HCT116 (cell line): ENCODE data around the gene WASHC3. TPM values are rescaled to one million over a fixed set of nuclear protein-coding genes. Genes with fewer than 3 reads are reported as not detected.

ENCODE experiments used
- ATAC-seq: fragments of 200-7000 bp; cut with Tn5 transposase; 2 replicates; pipeline ENCODE4 v1.9.1; 2020; ENCODE audit warnings: mild to moderate bottlenecking, moderate library complexity
- BruUV-seq: library from RNA; stranded (reverse); fragments of 400-500 nt; replicated peaks from 2 replicates; lab custom pipeline; 2021; lab: Mats Ljungman, UMichigan
- CTCF ChIA-PET: fragments of 300-600 bp; sonication (Branson Sonifier 250); formaldehyde crosslinking; loops from one replicate; lab custom pipeline; 2021; ENCODE audit warnings: antibody characterized with exemption; lab: Charles Lee
- POLR2A ChIA-PET: fragments of 300-600, 350-600 bp; sonication (Branson Sonifier 250); formaldehyde crosslinking; loops from one replicate; lab custom pipeline; 2021; ENCODE audit warnings: antibody characterized with exemption; lab: Charles Lee
- RAD21 ChIA-PET, 2 experiments: fragments of 300-600 bp; sonication (Branson Sonifier 250); formaldehyde crosslinking; loops; one replicate each; lab custom pipeline; 2023; ENCODE audit warnings: low total read pairs in 2 of 2; ENCODE audit not compliant: uncharacterized antibody in 2 of 2, unreplicated experiment in 2 of 2, low non-redundant PET in 1 of 2; lab: Charles Lee
- DNase-seq: peaks from one replicate; pipeline ENCODE4 v3.0.0-alpha.2; 2010; ENCODE audit warnings: low read depth, low spot score
- H2AFZ ChIP-seq: fragments of 200-600 bp; shearing (Covaris generic), sonication (generic); 2 replicates; pipeline ENCODE4 v1.6.1; 2017; ENCODE audit warnings: low read depth, mixed run types, mixed read lengths, antibody characterized with exemption, low read length; ENCODE audit not compliant: poor library complexity, severe bottlenecking
- H3K27ac ChIP-seq: 2 replicates; pipeline ENCODE4 v1.5.1; 2012; ENCODE audit warnings: low read depth, low read length
- H3K27me3 ChIP-seq: fragments of 200-600 bp; sonication (generic); 2 replicates; pipeline ENCODE4 v1.6.1; 2016; ENCODE audit warnings: mixed run types, low read length, mixed read lengths; ENCODE audit not compliant: insufficient read depth
- H3K36me3 ChIP-seq, 2 experiments: fragments of 200-500 bp in 1 of 2; fragments of 200-600 bp in 1 of 2; sonication (Bioruptor generic) in 1 of 2; sonication (generic) in 1 of 2; 2 replicates each; pipeline versions ENCODE4 v1.5.1 to v1.6.1; 2014 to 2016; ENCODE audit warnings: low read length in 2 of 2, inconsistent platforms in 1 of 2, mixed read lengths in 1 of 2, mixed run types in 1 of 2; ENCODE audit not compliant: insufficient read depth in 2 of 2, control insufficient read depth in 1 of 2
- H3K4me1 ChIP-seq, 2 experiments: fragments of 200-600 bp in 1 of 2; sonication (generic) in 1 of 2; 2 replicates each; pipeline versions ENCODE4 v1.5.1 to v1.6.1; 2012 to 2017; ENCODE audit warnings: low read length in 2 of 2, inconsistent platforms in 1 of 2, mild to moderate bottlenecking in 1 of 2, mixed read lengths in 1 of 2, mixed run types in 1 of 2, moderate library complexity in 1 of 2; ENCODE audit not compliant: insufficient read depth in 2 of 2, control insufficient read depth in 1 of 2
- H3K4me2 ChIP-seq: fragments of 200-600 bp; sonication (generic); 2 replicates; pipeline ENCODE4 v1.6.1; 2017; ENCODE audit warnings: mixed run types, low read length, mixed read lengths
- H3K4me3 ChIP-seq, 2 experiments: fragments of 200-600 bp in 1 of 2; sonication (generic) in 1 of 2; replicated peaks in 1 of 2; 2 replicates each; pipeline ENCODE4 v1.5.1; 2011 to 2016; ENCODE audit warnings: low read length in 2 of 2, control low read depth in 1 of 2, low read depth in 1 of 2, mild to moderate bottlenecking in 1 of 2, mixed read lengths in 1 of 2, mixed run types in 1 of 2
- H3K79me2 ChIP-seq: fragments of 200-600 bp; sonication (generic); 2 replicates; pipeline ENCODE4 v1.6.1; 2017; ENCODE audit warnings: mild to moderate bottlenecking, mixed run types, low read length, moderate library complexity, mixed read lengths; ENCODE audit not compliant: insufficient read depth
- H3K9ac ChIP-seq: fragments of 200-600 bp; sonication (generic); 2 replicates; pipeline ENCODE4 v1.6.1; 2016; ENCODE audit warnings: low read length, mixed read lengths
- H3K9me2 ChIP-seq: fragments of 200-600 bp; sonication (generic), shearing (Covaris generic); 2 replicates; pipeline ENCODE4 v1.6.1; 2017; ENCODE audit warnings: mixed run types, mild to moderate bottlenecking, moderate library complexity; ENCODE audit not compliant: insufficient read depth
- H3K9me3 ChIP-seq, 2 experiments: fragments of 200-500 bp in 1 of 2; fragments of 200-600 bp in 1 of 2; sonication (Bioruptor generic) in 1 of 2; sonication (generic) in 1 of 2; 2 replicates each; pipeline ENCODE4 v1.6.1; 2014 to 2017; ENCODE audit warnings: low read length in 2 of 2, mixed read lengths in 2 of 2, inconsistent platforms in 1 of 2, low read depth in 1 of 2, mild to moderate bottlenecking in 1 of 2, mixed run types in 1 of 2, moderate library complexity in 1 of 2; ENCODE audit not compliant: control insufficient read depth in 1 of 2, insufficient read depth in 1 of 2
- H4K20me1 ChIP-seq: fragments of 200-600 bp; sonication (generic), shearing (Covaris generic); 2 replicates; pipeline ENCODE4 v1.6.1; 2017; ENCODE audit warnings: mixed run types, mild to moderate bottlenecking, moderate library complexity; ENCODE audit not compliant: insufficient read depth
- CBX3 ChIP-seq: IDR thresholded peaks from 2 replicates; pipeline ENCODE4 v1.6.1; 2012; ENCODE audit warnings: low read depth
- ELF1 ChIP-seq: IDR thresholded peaks from 2 replicates; pipeline ENCODE4 v1.6.1; 2012; ENCODE audit warnings: low read depth, borderline replicate concordance
- EZH2phosphoT487 ChIP-seq: fragments of 200-600 bp; IDR thresholded peaks from 2 replicates; pipeline ENCODE4 v1.6.1; 2018; ENCODE audit warnings: antibody characterized with exemption, borderline replicate concordance
- FOSL1 ChIP-seq: IDR thresholded peaks from 2 replicates; pipeline ENCODE4 v1.6.1; 2012; ENCODE audit warnings: low read depth
- SP1 ChIP-seq: IDR thresholded peaks from 2 replicates; pipeline ENCODE4 v1.6.1; 2012; ENCODE audit warnings: low read depth
- SRF ChIP-seq: IDR thresholded peaks from 2 replicates; pipeline ENCODE4 v1.6.1; 2012; ENCODE audit warnings: low read depth
- TCF7L2 ChIP-seq: IDR thresholded peaks from 2 replicates; pipeline ENCODE4 v1.7.0; 2011; ENCODE audit warnings: borderline replicate concordance, inconsistent platforms; ENCODE audit not compliant: insufficient read depth, insufficient read length; ENCODE audit errors: extremely low read depth
- ZBTB33 ChIP-seq: IDR thresholded peaks from 2 replicates; pipeline ENCODE4 v1.6.1; 2011; ENCODE audit warnings: mild to moderate bottlenecking, low read length, moderate library complexity; ENCODE audit not compliant: insufficient replicate concordance; ENCODE audit errors: extremely low read depth
- intact Hi-C: fragments of 100-400 bp; cut with micrococcal nuclease; formaldehyde crosslinking; loops from 2 replicates; pipeline ENCODE4 v1.10.0; 2022
- total RNA-seq: library from RNA; stranded (reverse); gene quantifications from one replicate; pipeline ENCODE4 v1.2.1, GENCODE V29; 2021; ENCODE audit not compliant: unreplicated experiment
- TF ChIP-seq, protein P1 (sequence below): IDR thresholded peaks from 2 replicates; pipeline ENCODE4 v1.6.1; 2012; ENCODE audit warnings: low read depth

The WASHC3 gene
- total RNA-seq, 1 experiment from 2014 or later: 15.6 TPM

- Histone ChIP-seq H3K9me3 (no peaks in the 10 kb centered on the region), H4K20me1 (no peaks in the 10 kb centered on the region), H3K9me2 (no peaks in the 10 kb centered on the region), H3K36me3 (no peaks in the 10 kb centered on the region), H3K4me2 (no peak overlapping the region), H3K4me1 (no peaks in the 10 kb centered on the region), H3K79me2 (no peaks in the 10 kb centered on the region), H2AFZ (no peak overlapping the region), H3K27me3 (no peaks in the 10 kb centered on the region), H3K4me3 (no peak overlapping the region), H3K9ac (no peak overlapping the region), H3K27ac (no peak overlapping the region)
- RAD21 ChIA-PET: no interaction called here
- DNase-seq (no peak), ATAC-seq (no peak)
- no TSS peak for BruUV-seq
- no peak for TF ChIP-seq ELF1
- no peak for TF ChIP-seq CBX3
- no peak for TF ChIP-seq TCF7L2
- TF ChIP-seq FOSL1: no peak
- TF ChIP-seq SRF: no peak
- no peak for TF ChIP-seq EZH2phosphoT487
- TF ChIP-seq ZBTB33: no peak
- no peak for TF ChIP-seq SP1
- TF ChIP-seq, protein P1, sequence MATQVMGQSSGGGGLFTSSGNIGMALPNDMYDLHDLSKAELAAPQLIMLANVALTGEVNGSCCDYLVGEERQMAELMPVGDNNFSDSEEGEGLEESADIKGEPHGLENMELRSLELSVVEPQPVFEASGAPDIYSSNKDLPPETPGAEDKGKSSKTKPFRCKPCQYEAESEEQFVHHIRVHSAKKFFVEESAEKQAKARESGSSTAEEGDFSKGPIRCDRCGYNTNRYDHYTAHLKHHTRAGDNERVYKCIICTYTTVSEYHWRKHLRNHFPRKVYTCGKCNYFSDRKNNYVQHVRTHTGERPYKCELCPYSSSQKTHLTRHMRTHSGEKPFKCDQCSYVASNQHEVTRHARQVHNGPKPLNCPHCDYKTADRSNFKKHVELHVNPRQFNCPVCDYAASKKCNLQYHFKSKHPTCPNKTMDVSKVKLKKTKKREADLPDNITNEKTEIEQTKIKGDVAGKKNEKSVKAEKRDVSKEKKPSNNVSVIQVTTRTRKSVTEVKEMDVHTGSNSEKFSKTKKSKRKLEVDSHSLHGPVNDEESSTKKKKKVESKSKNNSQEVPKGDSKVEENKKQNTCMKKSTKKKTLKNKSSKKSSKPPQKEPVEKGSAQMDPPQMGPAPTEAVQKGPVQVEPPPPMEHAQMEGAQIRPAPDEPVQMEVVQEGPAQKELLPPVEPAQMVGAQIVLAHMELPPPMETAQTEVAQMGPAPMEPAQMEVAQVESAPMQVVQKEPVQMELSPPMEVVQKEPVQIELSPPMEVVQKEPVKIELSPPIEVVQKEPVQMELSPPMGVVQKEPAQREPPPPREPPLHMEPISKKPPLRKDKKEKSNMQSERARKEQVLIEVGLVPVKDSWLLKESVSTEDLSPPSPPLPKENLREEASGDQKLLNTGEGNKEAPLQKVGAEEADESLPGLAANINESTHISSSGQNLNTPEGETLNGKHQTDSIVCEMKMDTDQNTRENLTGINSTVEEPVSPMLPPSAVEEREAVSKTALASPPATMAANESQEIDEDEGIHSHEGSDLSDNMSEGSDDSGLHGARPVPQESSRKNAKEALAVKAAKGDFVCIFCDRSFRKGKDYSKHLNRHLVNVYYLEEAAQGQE: no peak
- CTCF ChIA-PET: no interaction called here
- intact Hi-C loops: no loop called here
- POLR2A ChIA-PET: no interaction called here
Observed at GRCh38 chr12:102029141-102029540, 32.6 kb downstream of the WASHC3 start.
